WERI-Rb-1 (cell line): ENCODE measurements around the gene PRMT7.

ENCODE experiments used
- DNase-seq: peaks from one replicate; pipeline ENCODE4 v3.0.0-alpha.2; 2020
- H3K27ac ChIP-seq: fragments of 250-450 bp; sonication (Bioruptor Pico); 2 replicates; pipeline ENCODE4 v1.5.1; 2020; ENCODE audit warnings: mild to moderate bottlenecking, moderate library complexity
- H3K27me3 ChIP-seq: fragments of 250-450 bp; sonication (Bioruptor Pico); 2 replicates; pipeline ENCODE4 v1.5.1; 2021; ENCODE audit warnings: mild to moderate bottlenecking, low read depth, moderate library complexity; ENCODE audit not compliant: insufficient read depth, severe bottlenecking
- H3K36me3 ChIP-seq: fragments of 250-450 bp; sonication (Bioruptor Pico); 2 replicates; pipeline ENCODE4 v1.5.1; 2020; ENCODE audit warnings: mild to moderate bottlenecking, moderate library complexity
- H3K4me3 ChIP-seq: 2 replicates; pipeline ENCODE4 v1.5.1; 2011; ENCODE audit warnings: low read depth, mild to moderate bottlenecking, control low read depth, low read length
- H3K9me3 ChIP-seq: fragments of 250-450 bp; sonication (Bioruptor Pico); 2 replicates; pipeline ENCODE4 v1.5.1; 2021; ENCODE audit warnings: mild to moderate bottlenecking, moderate library complexity; ENCODE audit not compliant: severe bottlenecking
- CTCF ChIP-seq: IDR thresholded peaks from 2 replicates; pipeline ENCODE4 v1.5.1; 2011; ENCODE audit warnings: low read depth, mild to moderate bottlenecking, control low read depth, inconsistent platforms, low read length

Gene PRMT7

DNA sequence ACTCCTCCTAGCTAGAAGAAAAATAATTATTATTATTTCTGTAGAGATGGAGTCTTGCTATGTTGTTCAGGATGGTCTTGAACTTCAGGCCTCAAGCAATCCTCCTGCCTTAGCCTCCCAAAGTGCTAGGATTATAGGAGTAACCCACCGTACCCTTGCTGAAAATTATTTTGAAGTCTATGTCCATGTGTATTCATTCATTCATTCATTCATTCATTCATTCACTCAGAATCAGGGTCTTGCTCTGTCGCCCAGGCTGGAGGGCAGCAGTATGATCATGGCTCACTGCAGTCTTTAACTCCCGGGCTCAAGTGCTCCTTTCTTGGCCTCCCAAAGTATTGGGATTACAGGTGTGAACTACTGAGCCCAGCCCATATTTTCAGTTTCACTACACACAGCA, 4.2 kb upstream of the PRMT7 start:
- H3K4me3 ChIP-seq, result no peak overlapping the region
- TF ChIP-seq CTCF, result no peak
- no peak overlapping the region for H3K27ac ChIP-seq
- no peak for DNase-seq
- H3K36me3 ChIP-seq, result peaks cover 63% of the 10 kb centered on the region
- H3K9me3 ChIP-seq, result no peaks in the 10 kb centered on the region
- H3K27me3 ChIP-seq, result no peaks in the 10 kb centered on the region

DNA sequence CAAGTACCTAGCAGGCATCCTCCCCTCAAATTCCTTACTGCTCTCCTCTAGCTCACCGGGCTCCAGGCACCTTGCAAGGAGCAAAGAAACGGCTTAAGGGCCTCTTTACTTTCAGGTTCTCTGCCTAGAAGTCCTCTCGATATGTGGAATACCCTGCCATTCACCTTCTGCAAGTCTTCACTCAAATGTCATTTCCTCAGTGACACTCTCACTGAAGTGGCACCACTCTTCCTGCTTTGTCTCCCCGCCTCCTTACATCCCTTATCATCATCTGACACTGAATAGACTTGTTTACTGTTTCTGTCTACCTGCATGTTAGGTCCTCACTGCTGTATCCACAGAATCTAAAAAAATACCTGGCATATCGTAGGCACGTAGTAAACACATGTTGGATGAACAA, 1.0 kb upstream of the PRMT7 start:
- no peaks in the 10 kb centered on the region for H3K27me3 ChIP-seq
- no peak overlapping the region for H3K27ac ChIP-seq
- no peak for DNase-seq
- H3K4me3 ChIP-seq, result peak overlapping the region; percentile 98
- no peaks in the 10 kb centered on the region for H3K9me3 ChIP-seq
- H3K36me3 ChIP-seq, result peaks cover 36% of the 10 kb centered on the region
- no peak for TF ChIP-seq CTCF

- Histone ChIP-seq H3K4me3 (peak overlapping the region; percentile 98), H3K27ac (peak overlapping the region; percentile 89), H3K9me3 (no peaks in the 10 kb centered on the region), H3K27me3 (no peaks in the 10 kb centered on the region), H3K36me3 (peaks cover 31% of the 10 kb centered on the region)
- no peak for DNase-seq
- no peak for TF ChIP-seq CTCF
Observed at GRCh38 chr16:68310437-68310773, 414 bp upstream of the PRMT7 start.

GRCh38 chr16:68313116-68313515, 2.3 kb downstream of the PRMT7 start:
- Histone ChIP-seq H3K36me3 (peaks cover 26% of the 10 kb centered on the region), H3K4me3 (no peak overlapping the region)

DNA sequence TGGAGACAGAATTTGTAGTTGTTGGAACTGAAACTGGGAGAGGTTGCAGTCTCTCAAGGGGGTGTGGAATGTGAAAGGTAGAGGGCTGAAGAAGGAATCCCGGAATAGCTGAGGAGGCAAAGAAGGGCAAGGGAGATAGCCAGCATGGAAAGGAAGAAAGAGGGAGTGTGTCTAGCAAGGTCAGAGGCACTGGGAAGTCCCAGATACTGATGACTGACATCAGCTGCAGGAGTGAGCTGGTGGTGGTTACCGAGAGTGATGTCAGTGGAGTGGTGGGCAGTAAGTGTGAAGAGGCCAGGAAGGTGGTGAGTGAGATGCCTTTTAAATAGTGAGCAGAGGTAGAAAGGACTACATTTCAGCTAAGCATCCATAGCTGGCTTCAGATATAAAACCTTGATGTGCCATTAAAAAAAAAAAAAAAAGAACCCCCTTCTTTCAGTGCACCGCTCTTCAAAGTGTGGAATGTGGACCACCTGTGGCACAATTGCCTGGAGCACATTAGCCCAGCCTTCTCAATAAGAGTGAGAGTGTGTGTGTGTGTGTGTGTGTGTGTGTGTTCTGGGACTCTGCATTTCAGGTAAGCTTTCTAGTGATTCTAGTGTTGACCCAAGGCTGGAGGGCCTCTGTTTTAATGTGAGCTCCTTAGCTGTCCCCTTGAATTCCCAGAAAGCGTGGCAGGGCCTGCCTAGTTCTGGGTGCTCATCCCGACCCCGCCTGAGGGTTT, 8.5 kb downstream of the PRMT7 start:
- H3K4me3 ChIP-seq, result no peak overlapping the region
- H3K9me3 ChIP-seq, result no peaks in the 10 kb centered on the region
- no peak for TF ChIP-seq CTCF
- no peak for DNase-seq
- H3K36me3 ChIP-seq, result peaks cover 52% of the 10 kb centered on the region
- no peak overlapping the region for H3K27ac ChIP-seq
- H3K27me3 ChIP-seq, result no peaks in the 10 kb centered on the region

More at GRCh38 chr16:68313116-68313515, 2.3 kb downstream of the PRMT7 start:
- H3K27ac ChIP-seq, result peak overlapping the region; percentile 70
- no peaks in the 10 kb centered on the region for H3K9me3 ChIP-seq
- no peak for TF ChIP-seq CTCF
- peak; percentile 17 for DNase-seq
- no peaks in the 10 kb centered on the region for H3K27me3 ChIP-seq

- Histone ChIP-seq H3K27ac (no peak overlapping the region), H3K4me3 (no peak overlapping the region), H3K27me3 (no peaks in the 10 kb centered on the region), H3K36me3 (peaks cover 41% of the 10 kb centered on the region), H3K9me3 (no peaks in the 10 kb centered on the region)
- TF ChIP-seq CTCF, result no peak
- DNase-seq, result no peak
Observed at GRCh38 chr16:68324336-68324735, 13.5 kb downstream of the PRMT7 start.
